GM12891 (cell line): Measurements from ENCODE around the gene CTNNA3.

Experiments
- DNase-seq: peaks from one replicate; pipeline ENCODE4 v3.0.0; 2011; ENCODE audit warnings: low spot score; ENCODE audit not compliant: insufficient read length
- FAIRE-seq: peaks from 2 replicates; lab custom pipeline; 2011; peaks lifted over from hg19 to GRCh38; lab: Jason Lieb, UNC
- PAX5 ChIP-seq: IDR thresholded peaks from 2 replicates; pipeline ENCODE4 v1.6.1; 2011; ENCODE audit warnings: low read length, moderate library complexity, mild to moderate bottlenecking; ENCODE audit not compliant: insufficient read depth, severe bottlenecking
- POLR2A ChIP-seq: IDR thresholded peaks from 2 replicates; pipeline ENCODE4 v1.6.1; 2011; ENCODE audit warnings: low read depth, low read length, control low read depth
- POLR2AphosphoS5 ChIP-seq: IDR thresholded peaks from 2 replicates; pipeline ENCODE4 v1.6.1; 2011; ENCODE audit warnings: low read depth, low read length, control low read depth
- POU2F2 ChIP-seq: IDR thresholded peaks from 2 replicates; pipeline ENCODE4 v1.6.1; 2011; ENCODE audit warnings: low read depth, mild to moderate bottlenecking, control low read depth, low read length, moderate library complexity
- SPI1 ChIP-seq: IDR thresholded peaks from 2 replicates; pipeline ENCODE4 v1.6.1; 2011; ENCODE audit warnings: low read depth, low read length, control low read depth
- TAF1 ChIP-seq: IDR thresholded peaks from 2 replicates; pipeline ENCODE4 v1.6.1; 2011; ENCODE audit warnings: low read depth, low read length, control low read depth

The CTNNA3 gene

GRCh38 chr10:67079126-67079525 is 616.9 kb downstream of the CTNNA3 start:
- no peak for FAIRE-seq
- TF ChIP-seq POLR2AphosphoS5: no peak
- TF ChIP-seq POU2F2: no peak
- TF ChIP-seq TAF1: no peak
- no peak for TF ChIP-seq POLR2A
- no peak for TF ChIP-seq PAX5
- TF ChIP-seq SPI1: no peak
- DNase-seq: no peak

GRCh38 chr10:67077376-67077775 is 618.6 kb downstream of the CTNNA3 start:
- no peak for DNase-seq
- no peak for FAIRE-seq
- TF ChIP-seq SPI1 (no peak), POLR2AphosphoS5 (no peak), TAF1 (no peak), PAX5 (no peak), POU2F2 (no peak), POLR2A (no peak)

- FAIRE-seq (no peak), DNase-seq (no peak)
Observed at GRCh38 chr10:67076144-67076543, 619.9 kb downstream of the CTNNA3 start.

GRCh38 chr10:67075491-67075971 is 620.5 kb downstream of the CTNNA3 start:
- no peak for DNase-seq
- no peak for TF ChIP-seq POU2F2
- no peak for TF ChIP-seq POLR2AphosphoS5
- no peak for TF ChIP-seq POLR2A
- no peak for FAIRE-seq

More at GRCh38 chr10:67076144-67076543, 619.9 kb downstream of the CTNNA3 start:
- TF ChIP-seq POU2F2 (no peak), PAX5 (no peak), POLR2A (no peak), SPI1 (no peak)

- FAIRE-seq: no peak
- DNase-seq: no peak
- no peak for TF ChIP-seq POLR2AphosphoS5
- no peak for TF ChIP-seq PAX5
- no peak for TF ChIP-seq SPI1
- TF ChIP-seq POLR2A: no peak
- no peak for TF ChIP-seq TAF1
- TF ChIP-seq POU2F2: no peak
Observed at GRCh38 chr10:67072654-67073053, 623.3 kb downstream of the CTNNA3 start.

GRCh38 chr10:67050415-67050814 is 645.6 kb downstream of the CTNNA3 start:
- FAIRE-seq (no peak), DNase-seq (no peak)
- no peak for TF ChIP-seq PAX5
- no peak for TF ChIP-seq POLR2A
- TF ChIP-seq SPI1: no peak
- TF ChIP-seq TAF1: no peak

- FAIRE-seq (no peak), DNase-seq (no peak)
- TF ChIP-seq POU2F2: no peak
- no peak for TF ChIP-seq PAX5
- no peak for TF ChIP-seq SPI1
- TF ChIP-seq TAF1: no peak
- no peak for TF ChIP-seq POLR2A
- TF ChIP-seq POLR2AphosphoS5: no peak
Observed at GRCh38 chr10:67049988-67050387, 646.0 kb downstream of the CTNNA3 start.

- TF ChIP-seq SPI1 (no peak), PAX5 (no peak)
- DNase-seq (no peak), FAIRE-seq (no peak)
Observed at GRCh38 chr10:67046507-67046906, 649.5 kb downstream of the CTNNA3 start.

GRCh38 chr10:67045404-67045803 is 650.6 kb downstream of the CTNNA3 start:
- DNase-seq: no peak
- no peak for FAIRE-seq
- TF ChIP-seq POLR2AphosphoS5: no peak
- no peak for TF ChIP-seq PAX5
- TF ChIP-seq TAF1: no peak
- TF ChIP-seq SPI1: no peak
- no peak for TF ChIP-seq POLR2A

- TF ChIP-seq PAX5 (no peak), TAF1 (no peak), POU2F2 (no peak), POLR2A (no peak), POLR2AphosphoS5 (no peak), SPI1 (no peak)
- DNase-seq (no peak), FAIRE-seq (no peak)
Observed at GRCh38 chr10:67043041-67043440, 653.0 kb downstream of the CTNNA3 start.

- DNase-seq: no peak
- TF ChIP-seq POLR2AphosphoS5: no peak
- no peak for TF ChIP-seq SPI1
- TF ChIP-seq POLR2A: no peak
- FAIRE-seq: no peak
Observed at GRCh38 chr10:67036808-67037207, 659.2 kb downstream of the CTNNA3 start.
